Activated naive CD8-positive, alpha-beta T cell treated with anti-CD3 and anti-CD28 coated beads for 36 hours (primary cell): ENCODE results near the gene AHCTF1. TPM values are rescaled to one million over a fixed set of nuclear protein-coding genes. Genes with fewer than 3 reads are reported as not detected.
"Not testable (repeated sequence)": the region's sequence is repeated elsewhere in the genome, so short reads cannot be mapped to it uniquely, and the experiment has no call there.

Experiments
- DNase-seq: peaks from one replicate; pipeline ENCODE4 v3.0.0; 2021
- H3K27ac Mint-ChIP-seq: one replicate; pipeline ENCODE4 v1.8.0; 2022; ENCODE audit warnings: mild to moderate bottlenecking, moderate library complexity, mixed read lengths
- H3K27me3 Mint-ChIP-seq: one replicate; pipeline ENCODE4 v1.8.0; 2022; ENCODE audit warnings: mild to moderate bottlenecking, mixed read lengths
- H3K36me3 Mint-ChIP-seq: one replicate; pipeline ENCODE4 v1.8.0; 2021; ENCODE audit warnings: mild to moderate bottlenecking, mixed read lengths
- H3K4me1 Mint-ChIP-seq: one replicate; pipeline ENCODE4 v1.8.0; 2021; ENCODE audit warnings: mixed read lengths
- H3K4me3 Mint-ChIP-seq: one replicate; pipeline ENCODE4 v1.8.0; 2022; ENCODE audit warnings: mild to moderate bottlenecking, moderate library complexity, mixed read lengths
- H3K9me3 Mint-ChIP-seq: one replicate; pipeline ENCODE4 v1.8.0; 2022; ENCODE audit warnings: mixed read lengths
- total RNA-seq, 2 experiments: library from RNA; stranded (reverse); gene quantifications; one replicate each; pipeline ENCODE4 v1.2.3, GENCODE V29; 2021

AHCTF1 gene
- total RNA-seq, 2 experiments from 2014 or later = 52.2 to 62.2 TPM

- H3K4me1 Mint-ChIP-seq = no peaks in the 10 kb centered on the region
- H3K9me3 Mint-ChIP-seq = peaks cover 6% of the 10 kb centered on the region
- DNase-seq = no peak
- H3K27ac Mint-ChIP-seq = no peak overlapping the region
- peaks cover 14% of the 10 kb centered on the region for H3K27me3 Mint-ChIP-seq
- no peak overlapping the region for H3K4me3 Mint-ChIP-seq
- peaks cover 11% of the 10 kb centered on the region for H3K36me3 Mint-ChIP-seq
Observed at GRCh38 chr1:246828818-246829217, 102.9 kb downstream of the AHCTF1 start.

GRCh38 chr1:246827396-246827795 is 104.4 kb downstream of the AHCTF1 start:
- no peak overlapping the region for H3K4me3 Mint-ChIP-seq
- peaks cover 6% of the 10 kb centered on the region for H3K9me3 Mint-ChIP-seq
- H3K36me3 Mint-ChIP-seq = peaks cover 11% of the 10 kb centered on the region
- H3K27me3 Mint-ChIP-seq = peaks cover 14% of the 10 kb centered on the region
- no peak for DNase-seq
- no peak overlapping the region for H3K27ac Mint-ChIP-seq
- H3K4me1 Mint-ChIP-seq = no peaks in the 10 kb centered on the region

GRCh38 chr1:246825557-246826175 is 106.1 kb downstream of the AHCTF1 start:
- peaks cover 11% of the 10 kb centered on the region for H3K27me3 Mint-ChIP-seq
- H3K27ac Mint-ChIP-seq = no peak overlapping the region
- H3K9me3 Mint-ChIP-seq = peaks cover 6% of the 10 kb centered on the region
- no peak for DNase-seq
- H3K4me1 Mint-ChIP-seq = peaks cover 10% of the 10 kb centered on the region
- peaks cover 11% of the 10 kb centered on the region for H3K36me3 Mint-ChIP-seq
- H3K4me3 Mint-ChIP-seq = no peak overlapping the region

GRCh38 chr1:246824541-246824940 is 107.2 kb downstream of the AHCTF1 start:
- Mint-ChIP-seq H3K4me3 (no peak overlapping the region), H3K4me1 (peaks cover 12% of the 10 kb centered on the region), H3K36me3 (peaks cover 7% of the 10 kb centered on the region), H3K27ac (no peak overlapping the region), H3K27me3 (peaks cover 8% of the 10 kb centered on the region), H3K9me3 (peaks cover 6% of the 10 kb centered on the region)
- DNase-seq = no peak

GRCh38 chr1:246822154-246822553 is 109.6 kb downstream of the AHCTF1 start:
- H3K27me3 Mint-ChIP-seq, H3K4me3 Mint-ChIP-seq, H3K9me3 Mint-ChIP-seq, H3K36me3 Mint-ChIP-seq, DNase-seq, H3K27ac Mint-ChIP-seq: not testable (repeated sequence)
- H3K4me1 Mint-ChIP-seq = peaks cover 12% of the 10 kb centered on the region

- Mint-ChIP-seq H3K27me3 (peaks cover 8% of the 10 kb centered on the region), H3K4me3 (no peak overlapping the region), H3K27ac (no peak overlapping the region), H3K4me1 (peaks cover 12% of the 10 kb centered on the region), H3K9me3 (peaks cover 8% of the 10 kb centered on the region), H3K36me3 (no peaks in the 10 kb centered on the region)
- DNase-seq = no peak
Observed at GRCh38 chr1:246820666-246821065, 111.1 kb downstream of the AHCTF1 start.

- Mint-ChIP-seq H3K27me3 (peaks cover 17% of the 10 kb centered on the region), H3K4me1 (peaks cover 12% of the 10 kb centered on the region)
- not testable (repeated sequence) for H3K4me3 Mint-ChIP-seq, DNase-seq, H3K36me3 Mint-ChIP-seq, H3K27ac Mint-ChIP-seq, H3K9me3 Mint-ChIP-seq
Observed at GRCh38 chr1:246817778-246818177, 114.0 kb downstream of the AHCTF1 start.

- Mint-ChIP-seq H3K36me3 (no peaks in the 10 kb centered on the region), H3K27ac (no peak overlapping the region), H3K4me1 (peaks cover 3% of the 10 kb centered on the region), H3K4me3 (no peak overlapping the region), H3K27me3 (peaks cover 12% of the 10 kb centered on the region), H3K9me3 (peaks cover 8% of the 10 kb centered on the region)
- no peak for DNase-seq
Observed at GRCh38 chr1:246815693-246816270, 116.0 kb downstream of the AHCTF1 start.

- Mint-ChIP-seq H3K9me3 (peaks cover 8% of the 10 kb centered on the region), H3K4me1 (no peaks in the 10 kb centered on the region), H3K36me3 (no peaks in the 10 kb centered on the region), H3K27ac (no peak overlapping the region), H3K27me3 (peaks cover 8% of the 10 kb centered on the region), H3K4me3 (no peak overlapping the region)
- DNase-seq = no peak
Observed at GRCh38 chr1:246814890-246815289, 116.9 kb downstream of the AHCTF1 start.

GRCh38 chr1:246813325-246813724 is 118.4 kb downstream of the AHCTF1 start:
- not testable (repeated sequence) for H3K27me3 Mint-ChIP-seq, H3K36me3 Mint-ChIP-seq

GRCh38 chr1:246811985-246812384 is 119.8 kb downstream of the AHCTF1 start:
- Mint-ChIP-seq H3K4me3 (no peak overlapping the region), H3K27me3 (peaks cover 8% of the 10 kb centered on the region), H3K4me1 (no peaks in the 10 kb centered on the region), H3K9me3 (peaks cover 2% of the 10 kb centered on the region), H3K27ac (no peak overlapping the region), H3K36me3 (no peaks in the 10 kb centered on the region)
- DNase-seq = no peak

More at GRCh38 chr1:246813325-246813724, 118.4 kb downstream of the AHCTF1 start:
- H3K27ac Mint-ChIP-seq, H3K4me1 Mint-ChIP-seq, DNase-seq, H3K4me3 Mint-ChIP-seq, H3K9me3 Mint-ChIP-seq: not testable (repeated sequence)

- DNase-seq = no peak
- H3K27ac Mint-ChIP-seq = no peak overlapping the region
- H3K36me3 Mint-ChIP-seq = no peaks in the 10 kb centered on the region
- H3K9me3 Mint-ChIP-seq = no peaks in the 10 kb centered on the region
- H3K4me3 Mint-ChIP-seq = no peak overlapping the region
- peaks cover 4% of the 10 kb centered on the region for H3K27me3 Mint-ChIP-seq
- no peaks in the 10 kb centered on the region for H3K4me1 Mint-ChIP-seq
Observed at GRCh38 chr1:246809473-246809872, 122.3 kb downstream of the AHCTF1 start.

- H3K4me3 Mint-ChIP-seq = no peak overlapping the region
- H3K27ac Mint-ChIP-seq = no peak overlapping the region
- H3K9me3 Mint-ChIP-seq = no peaks in the 10 kb centered on the region
- H3K4me1 Mint-ChIP-seq = no peaks in the 10 kb centered on the region
- DNase-seq = no peak
- H3K27me3 Mint-ChIP-seq = no peaks in the 10 kb centered on the region
- no peaks in the 10 kb centered on the region for H3K36me3 Mint-ChIP-seq
Observed at GRCh38 chr1:246805135-246805716, 126.5 kb downstream of the AHCTF1 start.

- H3K4me3 Mint-ChIP-seq = no peak overlapping the region
- H3K36me3 Mint-ChIP-seq = no peaks in the 10 kb centered on the region
- DNase-seq = no peak
- no peaks in the 10 kb centered on the region for H3K4me1 Mint-ChIP-seq
- no peaks in the 10 kb centered on the region for H3K27me3 Mint-ChIP-seq
- no peaks in the 10 kb centered on the region for H3K9me3 Mint-ChIP-seq
- H3K27ac Mint-ChIP-seq = no peak overlapping the region
Observed at GRCh38 chr1:246803883-246804282, 127.9 kb downstream of the AHCTF1 start.

- no peak for DNase-seq
- no peak overlapping the region for H3K4me3 Mint-ChIP-seq
- H3K27ac Mint-ChIP-seq = no peak overlapping the region
- no peaks in the 10 kb centered on the region for H3K27me3 Mint-ChIP-seq
- no peaks in the 10 kb centered on the region for H3K9me3 Mint-ChIP-seq
- H3K4me1 Mint-ChIP-seq = no peaks in the 10 kb centered on the region
- no peaks in the 10 kb centered on the region for H3K36me3 Mint-ChIP-seq
Observed at GRCh38 chr1:246803373-246803772, 128.4 kb downstream of the AHCTF1 start.
